B cell (primary cell): ENCODE results near the gene SYNJ2.

Experiments
- EZH2 ChIP-seq: IDR thresholded peaks from 2 replicates; pipeline ENCODE4 v1.6.1; 2012; ENCODE audit warnings: borderline replicate concordance, low read depth, mild to moderate bottlenecking, moderate library complexity, low read length; ENCODE audit not compliant: insufficient read depth, poor library complexity, severe bottlenecking
- TF ChIP-seq, protein P1 (sequence below): fragments of 200-600 bp; IDR thresholded peaks from one replicate; pipeline ENCODE4 v1.8.0; 2022; ENCODE audit warnings: antibody characterized with exemption, mild to moderate bottlenecking

DNA sequence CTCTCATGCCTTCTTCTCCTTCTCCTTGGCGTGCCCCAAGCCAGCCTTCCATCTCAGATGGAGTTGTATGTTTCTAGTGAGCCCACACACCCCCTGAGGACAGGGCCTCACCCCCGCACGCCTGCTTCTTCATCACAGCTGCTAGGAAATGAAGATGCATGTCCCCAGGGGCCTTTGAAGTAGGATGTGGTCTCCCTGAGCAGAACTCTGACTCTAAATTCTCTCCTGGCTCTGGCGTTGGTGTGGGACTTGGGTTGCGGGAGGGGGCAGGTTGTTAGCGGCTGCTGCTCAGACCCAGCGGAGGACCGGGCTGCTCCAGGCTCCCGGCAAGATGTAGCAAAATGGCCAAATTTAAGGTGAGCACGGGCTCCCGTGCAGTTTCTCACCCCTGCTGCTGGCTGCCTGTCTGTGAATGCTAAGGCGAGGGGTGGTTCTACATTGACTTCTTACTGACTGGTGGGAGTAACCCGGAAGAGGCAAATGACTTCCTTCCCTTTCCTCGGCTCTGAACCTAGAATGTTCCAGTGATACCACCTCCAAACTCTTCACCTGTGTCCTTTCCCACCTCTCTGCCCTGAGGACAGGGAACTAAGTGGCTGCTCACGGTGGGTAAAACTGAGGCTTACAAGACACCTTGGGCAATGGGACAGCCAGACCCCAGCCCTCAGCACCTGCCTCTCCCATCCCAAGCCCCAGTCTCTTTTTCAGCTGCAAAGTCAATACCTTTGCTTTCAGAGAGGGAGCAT is 8.8 kb downstream of the SYNJ2 start:
- TF ChIP-seq, protein P1, sequence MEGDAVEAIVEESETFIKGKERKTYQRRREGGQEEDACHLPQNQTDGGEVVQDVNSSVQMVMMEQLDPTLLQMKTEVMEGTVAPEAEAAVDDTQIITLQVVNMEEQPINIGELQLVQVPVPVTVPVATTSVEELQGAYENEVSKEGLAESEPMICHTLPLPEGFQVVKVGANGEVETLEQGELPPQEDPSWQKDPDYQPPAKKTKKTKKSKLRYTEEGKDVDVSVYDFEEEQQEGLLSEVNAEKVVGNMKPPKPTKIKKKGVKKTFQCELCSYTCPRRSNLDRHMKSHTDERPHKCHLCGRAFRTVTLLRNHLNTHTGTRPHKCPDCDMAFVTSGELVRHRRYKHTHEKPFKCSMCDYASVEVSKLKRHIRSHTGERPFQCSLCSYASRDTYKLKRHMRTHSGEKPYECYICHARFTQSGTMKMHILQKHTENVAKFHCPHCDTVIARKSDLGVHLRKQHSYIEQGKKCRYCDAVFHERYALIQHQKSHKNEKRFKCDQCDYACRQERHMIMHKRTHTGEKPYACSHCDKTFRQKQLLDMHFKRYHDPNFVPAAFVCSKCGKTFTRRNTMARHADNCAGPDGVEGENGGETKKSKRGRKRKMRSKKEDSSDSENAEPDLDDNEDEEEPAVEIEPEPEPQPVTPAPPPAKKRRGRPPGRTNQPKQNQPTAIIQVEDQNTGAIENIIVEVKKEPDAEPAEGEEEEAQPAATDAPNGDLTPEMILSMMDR: no peak
- no peak for TF ChIP-seq EZH2
